Measurements from ENCODE around the gene CFAP299.

Gene CFAP299

DNA sequence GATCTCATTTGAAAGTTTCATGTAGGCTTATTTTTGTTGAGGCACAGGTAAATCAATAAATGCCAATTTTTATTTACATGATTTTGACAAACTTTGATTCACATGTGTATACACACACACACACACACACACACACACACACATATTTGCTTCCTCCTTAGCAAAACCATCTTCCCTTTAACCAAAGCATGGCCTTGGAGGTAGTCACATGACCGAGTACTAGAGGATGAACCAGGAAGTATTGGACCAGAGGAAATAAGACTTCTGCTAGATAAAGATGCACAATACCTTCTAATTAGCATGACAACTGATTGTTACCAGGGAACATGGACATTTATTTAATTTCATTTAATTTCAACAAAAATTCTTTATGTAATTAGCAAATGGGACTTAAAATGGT is 23.4 kb upstream of the CFAP299 start:
- TF ChIP-seq, protein P1, sequence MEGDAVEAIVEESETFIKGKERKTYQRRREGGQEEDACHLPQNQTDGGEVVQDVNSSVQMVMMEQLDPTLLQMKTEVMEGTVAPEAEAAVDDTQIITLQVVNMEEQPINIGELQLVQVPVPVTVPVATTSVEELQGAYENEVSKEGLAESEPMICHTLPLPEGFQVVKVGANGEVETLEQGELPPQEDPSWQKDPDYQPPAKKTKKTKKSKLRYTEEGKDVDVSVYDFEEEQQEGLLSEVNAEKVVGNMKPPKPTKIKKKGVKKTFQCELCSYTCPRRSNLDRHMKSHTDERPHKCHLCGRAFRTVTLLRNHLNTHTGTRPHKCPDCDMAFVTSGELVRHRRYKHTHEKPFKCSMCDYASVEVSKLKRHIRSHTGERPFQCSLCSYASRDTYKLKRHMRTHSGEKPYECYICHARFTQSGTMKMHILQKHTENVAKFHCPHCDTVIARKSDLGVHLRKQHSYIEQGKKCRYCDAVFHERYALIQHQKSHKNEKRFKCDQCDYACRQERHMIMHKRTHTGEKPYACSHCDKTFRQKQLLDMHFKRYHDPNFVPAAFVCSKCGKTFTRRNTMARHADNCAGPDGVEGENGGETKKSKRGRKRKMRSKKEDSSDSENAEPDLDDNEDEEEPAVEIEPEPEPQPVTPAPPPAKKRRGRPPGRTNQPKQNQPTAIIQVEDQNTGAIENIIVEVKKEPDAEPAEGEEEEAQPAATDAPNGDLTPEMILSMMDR (IDR thresholded peaks at IDR 0.05) = no peak

DNA sequence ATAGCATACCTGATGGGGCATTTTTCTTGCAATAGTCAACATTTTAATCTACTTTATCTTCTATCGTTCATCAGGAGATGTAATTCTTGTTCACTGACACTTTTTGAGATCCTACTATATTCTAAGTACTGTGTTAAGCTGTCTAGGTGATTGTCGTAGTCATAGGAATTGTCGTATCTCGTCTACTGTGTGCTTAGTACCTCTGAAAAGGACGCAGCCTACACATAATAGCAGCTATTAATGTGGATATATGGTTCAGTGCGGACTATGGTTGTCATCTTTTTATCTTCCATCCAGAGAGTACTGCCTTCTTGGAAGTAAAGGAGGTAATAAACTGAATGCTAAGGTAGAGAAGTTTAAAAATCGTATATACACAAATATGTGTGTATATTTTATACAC is 21.9 kb upstream of the CFAP299 start:
- TF ChIP-seq, protein P1 (IDR thresholded peaks at IDR 0.05) = no peak

DNA sequence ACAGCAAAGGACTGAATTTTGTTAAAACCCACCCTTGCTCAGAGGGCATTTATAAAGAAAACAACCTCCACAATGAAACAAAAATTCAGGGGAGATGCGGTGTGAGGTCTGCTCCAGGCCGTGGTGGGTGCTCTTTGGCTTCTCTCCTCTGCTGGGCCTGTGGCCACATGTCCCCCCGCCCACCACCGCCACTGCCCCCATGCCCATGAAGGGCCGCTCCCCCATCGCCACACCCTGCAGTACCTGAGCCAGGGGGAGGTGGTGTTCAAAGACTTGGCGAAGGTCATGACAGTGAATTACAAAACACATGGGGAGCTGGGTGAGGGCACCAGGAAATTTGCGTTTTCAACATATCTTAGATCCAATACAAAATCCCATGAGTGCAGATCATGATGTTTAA is 14.2 kb upstream of the CFAP299 start:
- TF ChIP-seq, protein P1 (IDR thresholded peaks at IDR 0.05) = no peak

DNA sequence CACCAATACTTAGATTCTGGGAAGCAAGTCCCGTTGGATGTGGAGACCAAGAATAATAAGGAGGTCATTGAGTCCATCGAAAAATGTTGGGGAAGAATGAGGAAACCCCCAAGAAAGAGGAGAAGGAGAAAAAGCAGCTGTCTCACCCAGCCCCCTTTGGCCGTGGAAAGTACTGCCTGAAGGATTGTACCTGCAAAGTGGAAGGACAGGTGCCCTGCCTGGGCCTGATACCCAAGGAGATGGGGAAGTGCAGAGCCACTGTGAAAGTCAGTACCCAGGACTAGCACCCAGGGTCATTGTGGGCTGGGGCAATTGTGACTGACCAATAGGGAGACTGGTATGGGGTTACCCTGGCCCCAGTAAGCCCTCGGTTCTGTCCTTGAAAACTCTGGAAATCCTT is 13.8 kb upstream of the CFAP299 start:
- TF ChIP-seq, protein P1 (IDR thresholded peaks at IDR 0.05) = no peak

DNA sequence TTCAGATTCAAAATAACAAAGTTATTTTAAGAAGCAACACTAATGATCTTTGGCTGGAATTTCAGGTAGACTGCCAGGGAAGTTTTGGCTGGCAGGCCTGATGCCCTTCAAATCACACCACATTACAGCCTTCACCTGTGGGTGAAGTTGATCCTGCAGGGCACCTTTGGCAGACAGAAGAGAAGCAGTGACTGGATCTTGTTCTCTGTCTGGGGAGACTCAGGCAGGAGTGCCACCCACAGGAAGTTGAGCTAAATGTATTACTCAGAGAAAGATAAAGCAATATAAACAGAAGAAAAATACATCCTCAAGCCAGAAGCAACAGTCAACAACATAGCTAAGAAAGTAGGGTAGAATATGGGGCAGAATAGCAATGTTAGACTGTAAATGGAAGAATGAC is 12.8 kb upstream of the CFAP299 start:
- TF ChIP-seq, protein P1 (IDR thresholded peaks at IDR 0.05) = no peak

DNA sequence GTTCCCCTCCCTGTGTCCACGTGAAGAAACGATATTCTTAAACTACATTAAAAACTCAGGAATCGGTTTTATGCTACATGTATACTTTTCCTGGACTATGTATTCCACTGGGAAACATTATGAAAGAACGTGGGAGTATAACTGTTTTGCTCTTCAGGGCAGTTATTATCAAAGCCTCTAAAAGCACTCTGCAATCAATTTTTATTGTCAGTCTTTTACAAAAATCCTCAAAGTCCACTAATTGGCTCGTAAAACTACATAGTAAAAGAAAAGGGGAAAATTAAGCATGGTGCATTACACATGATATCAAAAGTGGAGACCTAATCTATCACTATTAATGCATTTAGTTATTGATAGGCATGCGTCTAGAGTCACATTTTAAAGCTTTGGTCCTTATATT is 11.4 kb upstream of the CFAP299 start:
- TF ChIP-seq, protein P1 (IDR thresholded peaks at IDR 0.05) = no peak

DNA sequence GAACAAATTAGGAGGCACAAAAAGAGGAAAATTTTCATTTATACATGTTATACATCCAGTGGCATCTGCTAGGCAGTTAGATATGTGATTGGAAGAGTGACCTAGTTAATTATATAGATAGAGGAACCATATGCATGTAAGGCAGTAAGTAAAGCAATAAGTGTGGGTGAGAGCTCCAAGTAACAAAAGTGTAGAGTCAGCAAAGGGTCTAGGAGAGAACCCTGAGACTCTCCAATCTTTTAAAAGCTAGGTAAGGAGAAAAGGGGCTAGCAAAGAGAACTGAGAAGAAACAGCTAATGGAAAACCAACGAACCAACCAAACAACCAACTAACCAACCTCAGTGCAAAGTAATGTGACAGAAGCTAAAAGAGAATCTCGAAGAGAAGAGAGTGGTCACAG is 3.8 kb upstream of the CFAP299 start:
- TF ChIP-seq, protein P1 (IDR thresholded peaks at IDR 0.05) = no peak

DNA sequence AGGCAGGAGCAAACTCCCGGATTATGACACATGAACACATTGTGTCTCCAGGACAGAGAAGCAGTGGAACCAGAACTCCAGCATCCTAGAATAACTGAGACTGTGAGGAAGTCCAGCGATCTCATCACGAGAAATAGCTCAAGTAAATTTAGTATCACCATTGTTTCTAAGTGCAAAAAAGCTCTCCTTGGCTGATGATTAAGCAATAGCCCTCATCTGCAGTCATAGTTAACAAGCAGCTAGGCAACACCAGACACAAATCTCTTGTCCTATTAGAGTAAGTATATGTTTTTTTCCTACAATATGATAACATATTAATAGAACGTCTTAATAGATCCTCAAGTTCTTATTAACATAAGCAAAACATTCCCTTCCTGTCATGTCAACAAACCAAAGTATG is 2.4 kb upstream of the CFAP299 start:
- TF ChIP-seq, protein P1 (IDR thresholded peaks at IDR 0.05) = no peak
